ENCODE measurements around the gene RAB1A. TPM values are rescaled to one million over a fixed set of nuclear protein-coding genes. Genes with fewer than 3 reads are reported as not detected.

Gene RAB1A
- total and polyA plus RNA-seq, 9 of the 15 experiments (the other 6 are each of a cell fraction or from before 2014, with no cell fraction given) = 43.8 to 163 (median 67.7) TPM

- TF ChIP-seq HCFC1 (IDR thresholded peaks at IDR 0.05; ENCODE audit: low read depth, low read length) = peak; percentile 14; the same call in 1 of the 2 replicates
- TF ChIP-seq YBX1 (IDR thresholded peaks at IDR 0.05) = no peak
- TF ChIP-seq SMAD3 (CRISPR knock-in tag; conservative IDR thresholded peaks at IDR 0.05) = 0 out of 2 replicates have a peak, but pooled peaks have one; percentile 27
- TF ChIP-seq KLF13 (tag; IDR thresholded peaks at IDR 0.05; ENCODE audit: borderline replicate concordance, low read depth) = peak; percentile 74; the same call in 1 of the 2 replicates
- no peak for TF ChIP-seq TCFL5 (CRISPR knock-in tag; conservative IDR thresholded peaks at IDR 0.05)
- TF ChIP-seq ZFX (CRISPR knock-in tag; IDR thresholded peaks at IDR 0.05) = peak; percentile 91
- TF ChIP-seq HDAC3 (IDR thresholded peaks at IDR 0.05; ENCODE audit: borderline replicate concordance, partially characterized antibody) = no peak
- no peak for TF ChIP-seq ZNF146 (CRISPR knock-in tag; IDR thresholded peaks at IDR 0.05; ENCODE audit: unreplicated experiment)
- TF ChIP-seq HNRNPLL (IDR thresholded peaks at IDR 0.05; ENCODE audit: low read depth, low read length, poor library complexity, severe bottlenecking) = peak; percentile 86
- TF ChIP-seq ZNF431 (CRISPR knock-in tag; IDR thresholded peaks at IDR 0.05) = no peak
- no peak for TF ChIP-seq CREB5 (CRISPR knock-in tag; IDR thresholded peaks at IDR 0.05)
- TF ChIP-seq ZBTB33 (CRISPR knock-in tag; IDR thresholded peaks at IDR 0.05) = no peak
- TF ChIP-seq MXI1 (IDR thresholded peaks at IDR 0.05; ENCODE audit: low read depth, low read length) = no peak
- TF ChIP-seq HMG20B (CRISPR knock-in tag; IDR thresholded peaks at IDR 0.05) = no peak
- TF ChIP-seq MITF (IDR thresholded peaks at IDR 0.05) = no peak
- no peak for TF ChIP-seq CHCHD3 (CRISPR knock-in tag; IDR thresholded peaks at IDR 0.05)
- no peak for TF ChIP-seq SREBF2 (CRISPR knock-in tag; IDR thresholded peaks at IDR 0.05)
- TF ChIP-seq HMBOX1 (IDR thresholded peaks at IDR 0.05) = no peak; the same call in 1 of the 2 replicates
These were observed 73.5 kb downstream of the RAB1A start, which contains the start of gene CEP68 (continued) for GRCh38 chr2:65056215-65057053.

Data from K562 (cell line).